ENCODE measurements around the gene UNKL.

Gene UNKL

GRCh38 chr16:1351215-1351581 lies 63.3 kb downstream of the UNKL start:
- Histone ChIP-seq H3K9me3 (ENCODE audit: control insufficient read depth, low read depth, low read length) (no peaks in the 10 kb centered on the region), H3K27ac (ENCODE audit: low read length) (no peak overlapping the region), H3K36me3 (ENCODE audit: control insufficient read depth, low read depth, low read length) (peaks cover 13% of the 10 kb centered on the region), H3K9ac (ENCODE audit: low read length) (peak overlapping the region; percentile 39), H3K27me3 (ENCODE audit: control insufficient read depth, insufficient read depth, low read length) (no peaks in the 10 kb centered on the region), H3K4me3 (ENCODE audit: low read length) (peak overlapping the region; percentile 89), H3K4me1 (ENCODE audit: control insufficient read depth, low read depth, low read length) (peaks cover 3% of the 10 kb centered on the region)

GRCh38 chr16:1350691-1351090 lies 63.8 kb downstream of the UNKL start:
- Histone ChIP-seq H3K9ac (ENCODE audit: low read length) (peak overlapping the region; percentile 39), H3K27ac (ENCODE audit: low read length) (no peak overlapping the region), H3K27me3 (ENCODE audit: control insufficient read depth, insufficient read depth, low read length) (no peaks in the 10 kb centered on the region)

GRCh38 chr16:1349951-1350350 lies 64.6 kb downstream of the UNKL start:
- no peak overlapping the region for H3K4me3 ChIP-seq (ENCODE audit: low read length)
- H3K9me3 ChIP-seq (ENCODE audit: control insufficient read depth, low read depth, low read length): no peaks in the 10 kb centered on the region
- no peak overlapping the region for H3K27ac ChIP-seq (ENCODE audit: low read length)
- peaks cover 3% of the 10 kb centered on the region for H3K4me1 ChIP-seq (ENCODE audit: control insufficient read depth, low read depth, low read length)
- H3K27me3 ChIP-seq (ENCODE audit: control insufficient read depth, insufficient read depth, low read length): peaks cover under 1% of the 10 kb centered on the region
- H3K36me3 ChIP-seq (ENCODE audit: control insufficient read depth, low read depth, low read length): peaks cover 13% of the 10 kb centered on the region
- no peak overlapping the region for H3K9ac ChIP-seq (ENCODE audit: low read length)

More at GRCh38 chr16:1350691-1351090, 63.8 kb downstream of the UNKL start:
- Histone ChIP-seq H3K36me3 (ENCODE audit: control insufficient read depth, low read depth, low read length) (peaks cover 13% of the 10 kb centered on the region), H3K4me3 (ENCODE audit: low read length) (peak overlapping the region; percentile 89), H3K9me3 (ENCODE audit: control insufficient read depth, low read depth, low read length) (no peaks in the 10 kb centered on the region), H3K4me1 (ENCODE audit: control insufficient read depth, low read depth, low read length) (peaks cover 3% of the 10 kb centered on the region)

- Histone ChIP-seq H3K27me3 (ENCODE audit: control insufficient read depth, insufficient read depth, low read length) (peaks cover 6% of the 10 kb centered on the region), H3K4me1 (ENCODE audit: control insufficient read depth, low read depth, low read length) (peaks cover 3% of the 10 kb centered on the region), H3K9ac (ENCODE audit: low read length) (no peak overlapping the region), H3K36me3 (ENCODE audit: control insufficient read depth, low read depth, low read length) (peaks cover 13% of the 10 kb centered on the region), H3K4me3 (ENCODE audit: low read length) (no peak overlapping the region), H3K9me3 (ENCODE audit: control insufficient read depth, low read depth, low read length) (no peaks in the 10 kb centered on the region), H3K27ac (ENCODE audit: low read length) (no peak overlapping the region)
These were observed 65.2 kb downstream of the UNKL start for GRCh38 chr16:1349351-1349750.

GRCh38 chr16:1348926-1349325 lies 65.6 kb downstream of the UNKL start:
- Histone ChIP-seq H3K27ac (ENCODE audit: low read length) (no peak overlapping the region), H3K9me3 (ENCODE audit: control insufficient read depth, low read depth, low read length) (no peaks in the 10 kb centered on the region), H3K4me1 (ENCODE audit: control insufficient read depth, low read depth, low read length) (peaks cover 3% of the 10 kb centered on the region), H3K36me3 (ENCODE audit: control insufficient read depth, low read depth, low read length) (peaks cover 13% of the 10 kb centered on the region), H3K27me3 (ENCODE audit: control insufficient read depth, insufficient read depth, low read length) (peaks cover 8% of the 10 kb centered on the region), H3K4me3 (ENCODE audit: low read length) (no peak overlapping the region), H3K9ac (ENCODE audit: low read length) (no peak overlapping the region)

GRCh38 chr16:1348441-1348840 lies 66.1 kb downstream of the UNKL start:
- Histone ChIP-seq H3K9me3 (ENCODE audit: control insufficient read depth, low read depth, low read length) (no peaks in the 10 kb centered on the region), H3K9ac (ENCODE audit: low read length) (no peak overlapping the region), H3K27me3 (ENCODE audit: control insufficient read depth, insufficient read depth, low read length) (peaks cover 13% of the 10 kb centered on the region), H3K27ac (ENCODE audit: low read length) (no peak overlapping the region), H3K4me1 (ENCODE audit: control insufficient read depth, low read depth, low read length) (peaks cover 3% of the 10 kb centered on the region), H3K36me3 (ENCODE audit: control insufficient read depth, low read depth, low read length) (peaks cover 13% of the 10 kb centered on the region), H3K4me3 (ENCODE audit: low read length) (no peak overlapping the region)

GRCh38 chr16:1347962-1348361 lies 66.5 kb downstream of the UNKL start:
- H3K27me3 ChIP-seq (ENCODE audit: control insufficient read depth, insufficient read depth, low read length): peaks cover 14% of the 10 kb centered on the region
- H3K27ac ChIP-seq (ENCODE audit: low read length): no peak overlapping the region
- peaks cover 3% of the 10 kb centered on the region for H3K4me1 ChIP-seq (ENCODE audit: control insufficient read depth, low read depth, low read length)
- no peaks in the 10 kb centered on the region for H3K9me3 ChIP-seq (ENCODE audit: control insufficient read depth, low read depth, low read length)
- no peak overlapping the region for H3K9ac ChIP-seq (ENCODE audit: low read length)
- no peak overlapping the region for H3K4me3 ChIP-seq (ENCODE audit: low read length)
- H3K36me3 ChIP-seq (ENCODE audit: control insufficient read depth, low read depth, low read length): peaks cover 13% of the 10 kb centered on the region

- Histone ChIP-seq H3K4me1 (ENCODE audit: control insufficient read depth, low read depth, low read length) (no peaks in the 10 kb centered on the region), H3K27ac (ENCODE audit: low read length) (no peak overlapping the region), H3K9me3 (ENCODE audit: control insufficient read depth, low read depth, low read length) (no peaks in the 10 kb centered on the region), H3K27me3 (ENCODE audit: control insufficient read depth, insufficient read depth, low read length) (peaks cover 15% of the 10 kb centered on the region), H3K9ac (ENCODE audit: low read length) (no peak overlapping the region), H3K4me3 (ENCODE audit: low read length) (no peak overlapping the region), H3K36me3 (ENCODE audit: control insufficient read depth, low read depth, low read length) (peaks cover 13% of the 10 kb centered on the region)
These were observed 67.1 kb downstream of the UNKL start for GRCh38 chr16:1347286-1347855.

GRCh38 chr16:1346422-1347285 lies 67.8 kb downstream of the UNKL start:
- Histone ChIP-seq H3K27ac (ENCODE audit: low read length) (no peak overlapping the region), H3K27me3 (ENCODE audit: control insufficient read depth, insufficient read depth, low read length) (peaks cover 20% of the 10 kb centered on the region), H3K4me1 (ENCODE audit: control insufficient read depth, low read depth, low read length) (no peaks in the 10 kb centered on the region), H3K36me3 (ENCODE audit: control insufficient read depth, low read depth, low read length) (peaks cover 13% of the 10 kb centered on the region), H3K9me3 (ENCODE audit: control insufficient read depth, low read depth, low read length) (no peaks in the 10 kb centered on the region), H3K9ac (ENCODE audit: low read length) (no peak overlapping the region), H3K4me3 (ENCODE audit: low read length) (no peak overlapping the region)

GRCh38 chr16:1345651-1346421 lies 68.7 kb downstream of the UNKL start:
- Histone ChIP-seq H3K9ac (ENCODE audit: low read length) (no peak overlapping the region), H3K4me3 (ENCODE audit: low read length) (no peak overlapping the region), H3K9me3 (ENCODE audit: control insufficient read depth, low read depth, low read length) (no peaks in the 10 kb centered on the region), H3K27ac (ENCODE audit: low read length) (no peak overlapping the region), H3K4me1 (ENCODE audit: control insufficient read depth, low read depth, low read length) (no peaks in the 10 kb centered on the region), H3K36me3 (ENCODE audit: control insufficient read depth, low read depth, low read length) (peaks cover 13% of the 10 kb centered on the region), H3K27me3 (ENCODE audit: control insufficient read depth, insufficient read depth, low read length) (peaks cover 20% of the 10 kb centered on the region)

- Histone ChIP-seq H3K4me3 (ENCODE audit: low read length) (no peak overlapping the region), H3K4me1 (ENCODE audit: control insufficient read depth, low read depth, low read length) (no peaks in the 10 kb centered on the region), H3K9ac (ENCODE audit: low read length) (no peak overlapping the region), H3K27ac (ENCODE audit: low read length) (no peak overlapping the region), H3K9me3 (ENCODE audit: control insufficient read depth, low read depth, low read length) (no peaks in the 10 kb centered on the region), H3K27me3 (ENCODE audit: control insufficient read depth, insufficient read depth, low read length) (peaks cover 20% of the 10 kb centered on the region), H3K36me3 (ENCODE audit: control insufficient read depth, low read depth, low read length) (peaks cover 13% of the 10 kb centered on the region)
These were observed 69.4 kb downstream of the UNKL start for GRCh38 chr16:1345087-1345486.
